ENCODE measurements around the gene CSF2.
"Not testable (repeated sequence)": the region's sequence is repeated elsewhere in the genome, so short reads cannot be mapped to it uniquely, and the experiment has no call there.

CSF2 gene

GRCh38 chr5:132108957-132109356, 35.4 kb downstream of the CSF2 start:
- DNase-seq, ATAC-seq: not testable (repeated sequence)

DNA sequence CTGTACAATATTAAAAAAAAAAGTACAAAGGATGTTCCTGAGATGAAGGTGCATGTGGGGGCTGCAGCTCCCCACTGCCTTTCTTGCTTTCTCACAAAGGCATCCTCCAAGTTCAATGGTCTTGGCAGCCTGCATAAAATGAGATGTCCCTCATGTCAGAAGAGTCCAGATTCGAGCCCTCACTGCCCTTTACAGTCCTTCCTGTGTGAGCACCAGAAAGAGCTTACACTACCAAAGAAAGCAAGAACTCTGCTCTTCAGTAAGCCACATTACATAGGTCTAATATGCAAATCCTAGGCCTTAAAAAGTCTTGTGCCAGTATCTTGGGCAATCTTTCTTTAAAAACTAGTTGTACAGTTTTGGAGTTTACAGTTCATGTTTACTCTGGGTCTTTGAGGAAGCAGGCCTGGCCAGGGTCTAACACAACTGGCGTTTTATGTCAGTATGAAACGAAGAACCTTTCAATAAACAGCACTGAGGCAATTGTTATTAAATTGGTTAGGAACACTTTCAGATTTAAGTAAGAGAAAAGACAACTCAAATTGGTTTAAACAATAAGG, 36.0 kb downstream of the CSF2 start:
- DNase-seq (no peak), ATAC-seq (no peak)

- no peak for DNase-seq
- ATAC-seq = no peak
Measured at GRCh38 chr5:132110195-132110594, 36.6 kb downstream of the CSF2 start.

DNA sequence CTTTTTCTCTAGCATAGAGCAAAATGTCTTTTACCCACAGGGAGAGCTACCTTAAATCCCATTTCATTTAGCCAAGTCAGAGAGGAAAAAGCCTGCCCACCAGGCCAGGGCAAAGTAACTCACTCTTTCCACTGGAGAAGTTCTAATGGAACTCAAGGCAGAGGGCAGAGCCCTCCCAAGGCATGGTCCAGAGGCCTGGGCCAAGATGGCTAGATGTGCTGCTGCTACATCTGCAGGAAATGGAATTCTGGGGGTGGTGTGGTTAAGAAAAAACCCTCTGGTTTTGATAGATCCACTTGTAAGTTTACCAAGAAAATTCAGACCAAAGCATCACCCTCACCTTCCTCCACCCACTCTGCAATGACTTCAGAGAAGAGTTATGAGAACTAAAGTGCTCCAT, 37.3 kb downstream of the CSF2 start:
- ATAC-seq (peak; percentile 75), DNase-seq (peak; percentile 56)

DNA sequence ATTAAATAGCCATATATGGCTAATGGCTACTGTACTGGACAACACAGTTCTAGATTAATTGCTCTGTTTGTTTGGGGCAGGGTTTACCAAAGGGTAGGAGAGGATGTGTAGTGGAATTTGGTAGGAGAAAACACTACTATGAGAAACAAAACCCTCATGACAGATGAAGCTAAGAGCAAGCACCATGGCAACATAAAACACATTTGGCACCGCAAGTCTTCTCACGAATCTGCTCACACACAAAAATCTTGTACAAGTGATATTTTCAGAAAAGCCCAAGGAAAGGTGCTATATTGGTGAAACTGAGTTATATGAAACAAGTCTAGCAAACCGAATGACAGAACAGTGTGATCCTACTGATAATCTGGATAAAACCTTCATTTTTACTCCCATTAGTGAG, 38.5 kb downstream of the CSF2 start:
- ATAC-seq = no peak
- no peak for DNase-seq

GRCh38 chr5:132114150-132115121, 40.8 kb downstream of the CSF2 start:
- DNase-seq (no peak), ATAC-seq (peak; percentile 55)

DNA sequence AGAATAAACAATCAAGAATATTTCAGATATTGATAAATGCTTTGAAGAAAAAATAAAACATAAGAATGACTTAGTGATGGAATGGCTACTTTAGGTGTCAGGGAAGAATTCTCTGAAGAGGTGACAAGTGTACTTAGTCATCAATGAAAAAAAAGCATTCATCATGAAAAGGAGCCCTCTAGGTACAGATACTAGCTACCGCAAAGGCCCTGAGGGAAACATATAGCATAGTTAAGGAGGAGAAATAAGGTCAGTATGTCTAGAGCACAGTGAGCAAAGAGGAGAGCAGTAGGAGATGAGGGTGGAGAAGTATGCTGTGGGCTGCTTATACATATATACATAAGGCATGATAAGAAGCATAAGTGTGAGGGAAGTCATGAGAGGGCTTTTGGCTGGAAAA, 41.8 kb downstream of the CSF2 start:
- DNase-seq = no peak
- peak; percentile 51 for ATAC-seq

- DNase-seq (no peak), ATAC-seq (no peak)
Measured at GRCh38 chr5:132116072-132116471, 42.5 kb downstream of the CSF2 start.

DNA sequence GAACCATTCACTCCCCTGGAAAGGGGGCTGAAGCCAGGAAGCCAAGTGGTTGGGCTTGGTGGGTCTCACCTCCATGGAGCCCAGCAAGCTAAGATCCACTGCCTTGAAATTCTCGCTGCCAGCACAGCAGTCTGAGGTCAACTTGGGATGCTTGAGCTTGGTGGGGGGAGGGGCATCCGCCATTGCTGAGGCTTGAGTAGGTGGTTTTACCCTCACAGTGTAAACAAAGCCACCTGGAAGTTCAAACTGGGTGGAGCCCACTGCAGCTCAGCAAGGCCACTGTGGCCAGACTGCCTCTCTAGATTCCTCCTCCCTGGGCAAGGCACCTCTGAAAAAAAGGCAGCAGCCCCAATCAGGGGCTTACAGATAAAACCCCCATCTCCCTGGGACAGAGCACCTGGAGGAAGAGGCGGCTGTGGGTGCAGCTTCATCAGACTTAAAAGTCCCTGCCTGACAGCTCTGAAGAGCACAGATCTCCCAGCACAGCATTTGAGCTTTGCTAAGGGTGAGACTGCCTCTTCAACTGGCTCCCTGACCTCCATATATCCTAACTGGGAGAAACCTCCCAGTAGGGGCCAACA, 43.4 kb downstream of the CSF2 start:
- ATAC-seq = not testable (repeated sequence)
- peak; percentile 9 for DNase-seq

- ATAC-seq, DNase-seq: not testable (repeated sequence)
Measured at GRCh38 chr5:132120717-132121116, 47.1 kb downstream of the CSF2 start.

DNA sequence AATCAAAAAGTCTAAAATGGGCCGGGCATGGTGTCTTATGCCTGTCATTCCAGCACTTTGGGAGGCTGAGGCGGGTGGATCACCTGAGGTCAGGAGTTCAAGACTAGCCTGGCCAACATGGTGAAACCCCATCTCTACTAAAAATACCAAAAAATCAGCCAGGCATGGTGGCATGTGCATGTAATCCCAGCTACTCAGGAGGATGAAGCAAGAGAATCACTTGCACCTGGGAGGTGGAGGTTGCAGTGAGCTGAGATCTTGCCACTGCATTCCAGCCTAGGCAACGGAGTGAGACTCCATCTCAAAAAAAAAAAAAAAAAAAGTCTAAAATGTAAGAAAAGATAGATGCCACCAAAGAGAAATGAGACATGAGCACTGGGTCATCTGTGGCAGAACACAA, 49.4 kb downstream of the CSF2 start:
- DNase-seq = not testable (repeated sequence)

GRCh38 chr5:132123578-132123977, 50.0 kb downstream of the CSF2 start:
- not testable (repeated sequence) for ATAC-seq, DNase-seq

More for the DNA sequence above, 49.4 kb downstream of the CSF2 start:
- not testable (repeated sequence) for ATAC-seq
